CD4-positive, CD25-positive, alpha-beta regulatory T cell (primary cell): ENCODE results near the gene YPEL4. TPM values are rescaled to one million over a fixed set of nuclear protein-coding genes. Genes with fewer than 3 reads are reported as not detected.

Experiments used
- ATAC-seq, 2 donors: fragments of 150-1000 bp; cut with Tn5 transposase; one replicate each; pipeline ENCODE4 v1.10.0; 2021; ENCODE audit warnings: low read depth in 2 of 2, moderate number of reproducible peaks in 2 of 2, moderate library complexity in 1 of 2
- DNase-seq, 3 donors: peaks; one replicate each; pipeline versions ENCODE4 v3.0.0 to v3.0.0-alpha.2; 2012 to 2022; ENCODE audit warnings: mixed read lengths in 1 of 3
- H3K27ac ChIP-seq: one replicate; pipeline ENCODE4 v1.7.0; 2013; ENCODE audit warnings: mild to moderate bottlenecking, low read length; ENCODE audit not compliant: insufficient read depth, poor library complexity, severe bottlenecking
- H3K27me3 ChIP-seq: one replicate; pipeline ENCODE4 v1.7.0; 2013; ENCODE audit warnings: low read length; ENCODE audit not compliant: control insufficient read depth, insufficient read depth
- H3K36me3 ChIP-seq: one replicate; pipeline ENCODE4 v1.7.0; 2013; ENCODE audit warnings: mild to moderate bottlenecking, low read length, moderate library complexity; ENCODE audit not compliant: control insufficient read depth, insufficient read depth
- H3K4me1 ChIP-seq: 2 replicates; pipeline ENCODE4 v1.7.0; 2013; ENCODE audit warnings: mild to moderate bottlenecking, low read length; ENCODE audit not compliant: insufficient read depth, control insufficient read depth, poor library complexity, severe bottlenecking
- H3K4me3 ChIP-seq: one replicate; pipeline ENCODE4 v1.7.0; 2013; ENCODE audit warnings: low read depth, mild to moderate bottlenecking, low read length, moderate library complexity
- H3K9me3 ChIP-seq, 2 experiments: 1 replicate in 1 of 2; 2 replicates in 1 of 2; pipeline ENCODE4 v1.7.0; 2013; ENCODE audit warnings: low read length in 2 of 2, mild to moderate bottlenecking in 1 of 2, moderate library complexity in 1 of 2; ENCODE audit not compliant: control insufficient read depth in 2 of 2
- H3K27ac Mint-ChIP-seq, 3 donors: one replicate each; pipeline ENCODE4 v1.8.0; 2020 to 2022; ENCODE audit warnings: mild to moderate bottlenecking in 3 of 3, mixed read lengths in 3 of 3, moderate library complexity in 2 of 3
- H3K27me3 Mint-ChIP-seq: one replicate; pipeline ENCODE4 v1.8.0; 2022; ENCODE audit warnings: mild to moderate bottlenecking, mixed read lengths
- H3K36me3 Mint-ChIP-seq: one replicate; pipeline ENCODE4 v1.8.0; 2020; ENCODE audit warnings: mixed read lengths
- H3K4me1 Mint-ChIP-seq, 4 donors: one replicate each; pipeline ENCODE4 v1.8.0; 2020 to 2022; ENCODE audit warnings: mixed read lengths in 4 of 4, mild to moderate bottlenecking in 1 of 4
- H3K4me3 Mint-ChIP-seq, 4 donors: one replicate each; pipeline ENCODE4 v1.8.0; 2020 to 2022; ENCODE audit warnings: mild to moderate bottlenecking in 4 of 4, mixed read lengths in 4 of 4, moderate library complexity in 3 of 4
- H3K9me3 Mint-ChIP-seq, 7 donors: one replicate each; pipeline ENCODE4 v1.8.0; 2020 to 2022; ENCODE audit warnings: mixed read lengths in 7 of 7, mild to moderate bottlenecking in 3 of 7, moderate library complexity in 2 of 7
- polyA plus RNA-seq, 4 donors: library from polyadenylated mRNA; unstranded; fragments of 300-500 nt; fragmentation: Illumina TruSeq; gene quantifications; one replicate each; pipeline ENCODE4 v1.2.3, GENCODE V29; 2021
- total RNA-seq: library from RNA; stranded (reverse); gene quantifications from one replicate; pipeline ENCODE4 v1.2.3, GENCODE V29; 2022

YPEL4 gene
- total and polyA plus RNA-seq, 5 donors from 2014 or later = 0.13 to 0.99 (median 0.41) TPM; not detected in 2

GRCh38 chr11:57638005-57638781 is 11.5 kb downstream of the YPEL4 start:
- no peaks in the 10 kb centered on the region for H3K9me3 ChIP-seq
- H3K36me3 ChIP-seq = no peaks in the 10 kb centered on the region
- Mint-ChIP-seq H3K27me3 (peaks cover 72% of the 10 kb centered on the region), H3K9me3 (peaks cover 0 to 2% (median 0%) of the 10 kb centered on the region in 7 donors), H3K4me3 (peak overlapping the region; percentile 76 to 94 (median 86)), H3K4me1 (peaks cover 0 to 28% (median 6%) of the 10 kb centered on the region in 4 donors), H3K27ac (peak overlapping the region in 2 of 3 donors; percentile 32 to 79), H3K36me3 (no peaks in the 10 kb centered on the region)
- DNase-seq = no peak
- H3K27ac ChIP-seq = no peak overlapping the region
- peak overlapping the region; percentile 75 for H3K4me3 ChIP-seq
- no peak for ATAC-seq
- peaks cover 4% of the 10 kb centered on the region for H3K27me3 ChIP-seq
- H3K4me1 ChIP-seq = peaks cover 20% of the 10 kb centered on the region

- H3K36me3 Mint-ChIP-seq = no peaks in the 10 kb centered on the region
- H3K9me3 ChIP-seq = no peaks in the 10 kb centered on the region
- peaks cover 69% of the 10 kb centered on the region for H3K27me3 Mint-ChIP-seq
- H3K27ac ChIP-seq = no peak overlapping the region
- no peaks in the 10 kb centered on the region for H3K36me3 ChIP-seq
- peaks cover 20% of the 10 kb centered on the region for H3K4me1 ChIP-seq
- H3K9me3 Mint-ChIP-seq = peaks cover 0 to 2% (median 0%) of the 10 kb centered on the region in 7 donors
- H3K27ac Mint-ChIP-seq = no peak overlapping the region
- H3K4me3 Mint-ChIP-seq = peak overlapping the region; percentile 73 to 94 (median 84)
- peaks cover 4% of the 10 kb centered on the region for H3K27me3 ChIP-seq
- peaks cover 0 to 28% (median 6%) of the 10 kb centered on the region in 4 donors for H3K4me1 Mint-ChIP-seq
- no peak for ATAC-seq
- no peak overlapping the region for H3K4me3 ChIP-seq
- no peak for DNase-seq
Measured at GRCh38 chr11:57637626-57638004, 12.1 kb downstream of the YPEL4 start.

- Mint-ChIP-seq H3K4me3 (no peak overlapping the region), H3K9me3 (peaks cover 0 to 2% (median 0%) of the 10 kb centered on the region in 7 donors), H3K36me3 (no peaks in the 10 kb centered on the region), H3K4me1 (peaks cover 0 to 21% (median 6%) of the 10 kb centered on the region in 4 donors), H3K27me3 (peaks cover 60% of the 10 kb centered on the region), H3K27ac (no peak overlapping the region)
- Histone ChIP-seq H3K27me3 (peaks cover 4% of the 10 kb centered on the region), H3K36me3 (no peaks in the 10 kb centered on the region), H3K27ac (no peak overlapping the region), H3K9me3 (no peaks in the 10 kb centered on the region), H3K4me3 (no peak overlapping the region), H3K4me1 (peaks cover 20% of the 10 kb centered on the region)
- no peak for ATAC-seq
- no peak for DNase-seq
Measured at GRCh38 chr11:57635246-57635645, 14.5 kb downstream of the YPEL4 start.

GRCh38 chr11:57634311-57634710 is 15.4 kb downstream of the YPEL4 start:
- Mint-ChIP-seq H3K4me3 (no peak overlapping the region), H3K9me3 (peaks cover 0 to 3% (median 0%) of the 10 kb centered on the region in 7 donors), H3K36me3 (no peaks in the 10 kb centered on the region), H3K27ac (no peak overlapping the region), H3K27me3 (peaks cover 60% of the 10 kb centered on the region), H3K4me1 (peaks cover 0 to 13% (median 6%) of the 10 kb centered on the region in 4 donors)
- Histone ChIP-seq H3K27ac (no peak overlapping the region), H3K36me3 (no peaks in the 10 kb centered on the region), H3K4me1 (peaks cover 15% of the 10 kb centered on the region), H3K4me3 (no peak overlapping the region), H3K9me3 (no peaks in the 10 kb centered on the region), H3K27me3 (peaks cover 4% of the 10 kb centered on the region)
- ATAC-seq (no peak), DNase-seq (no peak)

GRCh38 chr11:57633394-57634070 is 16.2 kb downstream of the YPEL4 start:
- ATAC-seq = no peak
- no peak overlapping the region for H3K4me3 ChIP-seq
- no peak overlapping the region for H3K27ac Mint-ChIP-seq
- H3K4me3 Mint-ChIP-seq = no peak overlapping the region
- H3K27me3 Mint-ChIP-seq = peaks cover 60% of the 10 kb centered on the region
- peaks cover 0 to 7% (median 3%) of the 10 kb centered on the region in 4 donors for H3K4me1 Mint-ChIP-seq
- H3K4me1 ChIP-seq = peaks cover 7% of the 10 kb centered on the region
- no peaks in the 10 kb centered on the region for H3K36me3 ChIP-seq
- H3K27ac ChIP-seq = no peak overlapping the region
- DNase-seq = no peak
- H3K9me3 ChIP-seq = no peaks in the 10 kb centered on the region
- peaks cover 3% of the 10 kb centered on the region for H3K27me3 ChIP-seq
- H3K9me3 Mint-ChIP-seq = peaks cover 0 to 3% (median 0%) of the 10 kb centered on the region in 7 donors
- no peaks in the 10 kb centered on the region for H3K36me3 Mint-ChIP-seq

GRCh38 chr11:57632116-57632515 is 17.6 kb downstream of the YPEL4 start:
- Histone ChIP-seq H3K36me3 (no peaks in the 10 kb centered on the region), H3K27ac (no peak overlapping the region), H3K9me3 (no peaks in the 10 kb centered on the region), H3K27me3 (peaks cover 2% of the 10 kb centered on the region), H3K4me3 (no peak overlapping the region), H3K4me1 (no peaks in the 10 kb centered on the region)
- no peaks in the 10 kb centered on the region for H3K36me3 Mint-ChIP-seq
- H3K4me3 Mint-ChIP-seq = no peak overlapping the region
- peaks cover 54% of the 10 kb centered on the region for H3K27me3 Mint-ChIP-seq
- no peak overlapping the region for H3K27ac Mint-ChIP-seq
- peaks cover 0 to 3% (median 0%) of the 10 kb centered on the region in 7 donors for H3K9me3 Mint-ChIP-seq
- H3K4me1 Mint-ChIP-seq = peaks cover 0 to 2% (median 0%) of the 10 kb centered on the region in 4 donors
- DNase-seq (no peak), ATAC-seq (no peak)

- Mint-ChIP-seq H3K4me1 (no peaks in the 10 kb centered on the region), H3K27me3 (peaks cover 43% of the 10 kb centered on the region), H3K9me3 (peaks cover 0 to 6% (median 0%) of the 10 kb centered on the region in 7 donors), H3K4me3 (no peak overlapping the region), H3K27ac (no peak overlapping the region), H3K36me3 (no peaks in the 10 kb centered on the region)
- Histone ChIP-seq H3K4me1 (no peaks in the 10 kb centered on the region), H3K36me3 (no peaks in the 10 kb centered on the region), H3K27ac (no peak overlapping the region), H3K27me3 (no peaks in the 10 kb centered on the region), H3K4me3 (no peak overlapping the region), H3K9me3 (no peaks in the 10 kb centered on the region)
- DNase-seq = no peak
- ATAC-seq = no peak
Measured at GRCh38 chr11:57630171-57630570, 19.5 kb downstream of the YPEL4 start.
